ENCODE results near the gene STARD13.

STARD13 gene

GRCh38 chr13:33308863-33309262 lies 23.3 kb upstream of the STARD13 start:
- Histone ChIP-seq H4K20me1 (no peaks in the 10 kb centered on the region), H3K27ac (no peak overlapping the region), H3K9me3 (peaks cover 10% of the 10 kb centered on the region), H3K27me3 (no peaks in the 10 kb centered on the region), H3K4me2 (no peak overlapping the region), H3K36me3 (no peaks in the 10 kb centered on the region), H3K4me3 (no peak overlapping the region), H3K9ac (no peak overlapping the region), H3K4me1 (no peaks in the 10 kb centered on the region)
- TF ChIP-seq Cebpa-rat (IDR thresholded peaks at IDR 0.05), result no peak

GRCh38 chr13:33307843-33308242 lies 22.3 kb upstream of the STARD13 start:
- no peaks in the 10 kb centered on the region for H3K36me3 ChIP-seq
- H3K4me3 ChIP-seq, result no peak overlapping the region
- no peaks in the 10 kb centered on the region for H3K27me3 ChIP-seq
- no peak overlapping the region for H3K9ac ChIP-seq
- no peak overlapping the region for H3K4me2 ChIP-seq
- no peaks in the 10 kb centered on the region for H3K4me1 ChIP-seq
- H4K20me1 ChIP-seq, result no peaks in the 10 kb centered on the region
- peaks cover 10% of the 10 kb centered on the region for H3K9me3 ChIP-seq
- H3K27ac ChIP-seq, result no peak overlapping the region
- no peak for TF ChIP-seq Cebpa-rat (IDR thresholded peaks at IDR 0.05)

- Histone ChIP-seq H3K27me3 (no peaks in the 10 kb centered on the region), H3K4me1 (no peaks in the 10 kb centered on the region), H3K36me3 (no peaks in the 10 kb centered on the region), H3K27ac (no peak overlapping the region), H3K4me2 (no peak overlapping the region), H4K20me1 (no peaks in the 10 kb centered on the region), H3K4me3 (no peak overlapping the region), H3K9me3 (peaks cover 10% of the 10 kb centered on the region), H3K9ac (no peak overlapping the region)
- no peak for TF ChIP-seq Cebpa-rat (IDR thresholded peaks at IDR 0.05)
These were observed 18.5 kb upstream of the STARD13 start for GRCh38 chr13:33303855-33304597.

- no peaks in the 10 kb centered on the region for H3K4me1 ChIP-seq
- H4K20me1 ChIP-seq, result no peaks in the 10 kb centered on the region
- no peak overlapping the region for H3K4me2 ChIP-seq
- H3K4me3 ChIP-seq, result no peak overlapping the region
- no peak for TF ChIP-seq Cebpa-rat (IDR thresholded peaks at IDR 0.05)
- no peaks in the 10 kb centered on the region for H3K9me3 ChIP-seq
- no peak overlapping the region for H3K27ac ChIP-seq
- H3K27me3 ChIP-seq, result no peaks in the 10 kb centered on the region
- H3K36me3 ChIP-seq, result no peaks in the 10 kb centered on the region
- no peak overlapping the region for H3K9ac ChIP-seq
These were observed 14.1 kb upstream of the STARD13 start for GRCh38 chr13:33299626-33300025.

- H3K4me1 ChIP-seq, result no peaks in the 10 kb centered on the region
- H3K4me2 ChIP-seq, result no peak overlapping the region
- no peak overlapping the region for H3K4me3 ChIP-seq
- H3K27me3 ChIP-seq, result no peaks in the 10 kb centered on the region
- H4K20me1 ChIP-seq, result no peaks in the 10 kb centered on the region
- no peaks in the 10 kb centered on the region for H3K36me3 ChIP-seq
- no peak overlapping the region for H3K9ac ChIP-seq
- H3K9me3 ChIP-seq, result no peaks in the 10 kb centered on the region
- TF ChIP-seq Cebpa-rat (IDR thresholded peaks at IDR 0.05), result no peak
- no peak overlapping the region for H3K27ac ChIP-seq
These were observed 11.4 kb upstream of the STARD13 start for GRCh38 chr13:33296793-33297425.

GRCh38 chr13:33292712-33293111 lies 7.2 kb upstream of the STARD13 start:
- Histone ChIP-seq H4K20me1 (no peaks in the 10 kb centered on the region), H3K9me3 (no peaks in the 10 kb centered on the region), H3K9ac (no peak overlapping the region), H3K27me3 (no peaks in the 10 kb centered on the region), H3K4me2 (no peak overlapping the region), H3K27ac (no peak overlapping the region), H3K36me3 (no peaks in the 10 kb centered on the region), H3K4me1 (no peaks in the 10 kb centered on the region), H3K4me3 (no peak overlapping the region)
- no peak for TF ChIP-seq Cebpa-rat (IDR thresholded peaks at IDR 0.05)

GRCh38 chr13:33290421-33290965 lies 4.9 kb upstream of the STARD13 start:
- H3K4me2 ChIP-seq, result no peak overlapping the region
- no peaks in the 10 kb centered on the region for H4K20me1 ChIP-seq
- no peaks in the 10 kb centered on the region for H3K36me3 ChIP-seq
- no peak overlapping the region for H3K27ac ChIP-seq
- no peaks in the 10 kb centered on the region for H3K4me1 ChIP-seq
- no peak overlapping the region for H3K4me3 ChIP-seq
- 0 out of 2 replicates have a peak, but pooled peaks cover under 1% of the 10 kb centered on the region for H3K9me3 ChIP-seq
- peaks cover 7% of the 10 kb centered on the region for H3K27me3 ChIP-seq
- TF ChIP-seq Cebpa-rat (IDR thresholded peaks at IDR 0.05), result no peak
- no peak overlapping the region for H3K9ac ChIP-seq

GRCh38 chr13:33289966-33290365 lies 4.4 kb upstream of the STARD13 start:
- TF ChIP-seq Cebpa-rat (IDR thresholded peaks at IDR 0.05), result no peak
- no peaks in the 10 kb centered on the region for H3K4me1 ChIP-seq
- 0 out of 2 replicates have a peak, but pooled peaks cover 3% of the 10 kb centered on the region for H3K9me3 ChIP-seq
- no peaks in the 10 kb centered on the region for H4K20me1 ChIP-seq
- no peak overlapping the region for H3K9ac ChIP-seq
- H3K4me3 ChIP-seq, result no peak overlapping the region
- no peak overlapping the region for H3K4me2 ChIP-seq
- H3K27me3 ChIP-seq, result peaks cover 13% of the 10 kb centered on the region
- no peak overlapping the region for H3K27ac ChIP-seq
- H3K36me3 ChIP-seq, result no peaks in the 10 kb centered on the region

- no peak overlapping the region for H3K9ac ChIP-seq
- no peak overlapping the region for H3K4me3 ChIP-seq
- no peak overlapping the region for H3K27ac ChIP-seq
- peaks cover 19% of the 10 kb centered on the region for H3K27me3 ChIP-seq
- no peak overlapping the region for H3K4me2 ChIP-seq
- H3K36me3 ChIP-seq, result no peaks in the 10 kb centered on the region
- no peaks in the 10 kb centered on the region for H4K20me1 ChIP-seq
- H3K4me1 ChIP-seq, result no peaks in the 10 kb centered on the region
- H3K9me3 ChIP-seq, result 0 out of 2 replicates have a peak, but pooled peaks cover 3% of the 10 kb centered on the region
- no peak for TF ChIP-seq Cebpa-rat (IDR thresholded peaks at IDR 0.05)
These were observed 1.8 kb upstream of the STARD13 start for GRCh38 chr13:33287142-33287882.

Data from BLaER1 (cell line).